GM12878 (cell line): ENCODE results near the gene RSPO3. TPM values are rescaled to one million over a fixed set of nuclear protein-coding genes. Genes with fewer than 3 reads are reported as not detected.

Source experiments
- ATAC-seq: fragments of 200-7000 bp; cut with Tn5 transposase; 3 replicates; pipeline ENCODE4 v1.9.1; 2020; ENCODE audit warnings: mild to moderate bottlenecking, moderate library complexity
- BruUV-seq: library from RNA; stranded (reverse); fragments of 400-500 nt; replicated peaks from 2 replicates; lab custom pipeline; 2021; lab: Mats Ljungman, UMichigan
- CTCF ChIA-PET: fragments of 300-600 bp; sonication (Branson Sonifier 250); formaldehyde crosslinking; extraction: SDS; loops from one replicate; lab custom pipeline; 2021; ENCODE audit warnings: inconsistent platforms; lab: Yijun Ruan, JAX
- POLR2A ChIA-PET: fragments of 350-600 bp; formaldehyde crosslinking; extraction: SDS; loops from one replicate; lab custom pipeline; 2021; ENCODE audit warnings: inconsistent platforms; lab: Charles Lee
- RAD21 ChIA-PET: fragments of 300-600 bp; sonication (Branson Sonifier 250); formaldehyde crosslinking; loops from one replicate; lab custom pipeline; 2023; ENCODE audit warnings: antibody characterized with exemption; ENCODE audit not compliant: unreplicated experiment; lab: Charles Lee
- SMC1A ChIA-PET: fragments of 300-600 bp; sonication (Branson Sonifier 250); formaldehyde crosslinking; loops from one replicate; lab custom pipeline; 2023; ENCODE audit not compliant: unreplicated experiment, uncharacterized antibody; lab: Charles Lee
- DNase-seq: peaks from one replicate; pipeline ENCODE4 v3.0.0-alpha.2; 2011; ENCODE audit warnings: low read depth, low spot score
- FAIRE-seq: peaks from 3 replicates; lab custom pipeline; 2011; peaks lifted over from hg19 to GRCh38; lab: Jason Lieb, UNC
- H2AFZ ChIP-seq: 2 replicates; pipeline ENCODE4 v1.6.0; 2011; ENCODE audit warnings: low read depth, low read length, control low read depth; ENCODE audit not compliant: control insufficient read depth
- H3K27ac ChIP-seq: 2 replicates; pipeline ENCODE4 v1.5.1; 2011; ENCODE audit warnings: control low read depth; ENCODE audit not compliant: control insufficient read depth, insufficient read depth
- H3K27me3 ChIP-seq, 2 experiments: replicated peaks in 1 of 2; 2 replicates each; pipeline versions ENCODE4 v1.6.0 to v1.6.1; 2011; ENCODE audit warnings: low read length in 1 of 2; ENCODE audit not compliant: control insufficient read depth in 2 of 2, insufficient read depth in 2 of 2
- H3K36me3 ChIP-seq, 2 experiments: 2 replicates each; pipeline ENCODE4 v1.5.1; 2011; ENCODE audit warnings: low read length in 1 of 2; ENCODE audit not compliant: control insufficient read depth in 2 of 2, insufficient read depth in 2 of 2
- H3K4me1 ChIP-seq: 2 replicates; pipeline ENCODE4 v1.6.1; 2011; ENCODE audit warnings: mild to moderate bottlenecking, low read length, moderate library complexity, mixed read lengths; ENCODE audit not compliant: control insufficient read depth, insufficient read depth
- H3K4me2 ChIP-seq: 2 replicates; pipeline ENCODE4 v1.6.0; 2011; ENCODE audit warnings: control low read depth; ENCODE audit not compliant: control insufficient read depth, insufficient read depth
- H3K4me3 ChIP-seq: fragments of 200-600 bp; sonication (generic); 2 replicates; pipeline ENCODE4 v1.5.1; 2016
- H3K79me2 ChIP-seq: 2 replicates; pipeline ENCODE4 v1.6.0; 2011; ENCODE audit warnings: low read length; ENCODE audit not compliant: control insufficient read depth, insufficient read depth
- H3K9ac ChIP-seq: 2 replicates; pipeline ENCODE4 v1.8.0; 2011; ENCODE audit warnings: low read length, control low read depth, mixed read lengths; ENCODE audit not compliant: control insufficient read depth, insufficient read depth
- H3K9me3 ChIP-seq: replicated peaks from 3 replicates; pipeline ENCODE4 v1.5.1; 2011; ENCODE audit warnings: mild to moderate bottlenecking, low read length; ENCODE audit not compliant: control insufficient read depth, insufficient read depth
- H4K20me1 ChIP-seq: 2 replicates; pipeline ENCODE4 v1.6.0; 2011; ENCODE audit not compliant: control insufficient read depth, insufficient read depth
- BRCA1 ChIP-seq: IDR thresholded peaks from 2 replicates; pipeline ENCODE4 v1.6.1; 2011; ENCODE audit warnings: low read depth, low read length, improper control_type of control experiment
- CEBPB ChIP-seq, 2 experiments: fragments of 150-350 bp in 1 of 2; IDR thresholded peaks; 2 replicates each; pipeline ENCODE4 v1.6.1; 2012 to 2014; ENCODE audit warnings: low read depth in 2 of 2, low read length in 2 of 2, borderline replicate concordance in 1 of 2, inconsistent platforms in 1 of 2
- EP300 ChIP-seq, 2 experiments: fragments of 150-350 bp in 1 of 2; IDR thresholded peaks; 2 replicates each; pipeline ENCODE4 v1.6.1; 2011 to 2012; ENCODE audit warnings: low read depth in 2 of 2, low read length in 2 of 2, borderline replicate concordance in 1 of 2, improper control_type of control experiment in 1 of 2, inconsistent platforms in 1 of 2; ENCODE audit not compliant: control insufficient read depth in 1 of 2
- EZH2 ChIP-seq: IDR thresholded peaks from 2 replicates; pipeline ENCODE4 v1.6.1; 2012; ENCODE audit warnings: low read depth, mild to moderate bottlenecking, control low read depth, inconsistent platforms, low read length, borderline replicate concordance; ENCODE audit not compliant: control insufficient read depth
- NFIC ChIP-seq: IDR thresholded peaks from 2 replicates; pipeline ENCODE4 v1.6.1; 2012; ENCODE audit warnings: low read depth, mild to moderate bottlenecking, inconsistent platforms, low read length, moderate library complexity
- NFYA ChIP-seq: IDR thresholded peaks from 2 replicates; pipeline ENCODE4 v1.6.1; 2011; ENCODE audit warnings: low read depth, mild to moderate bottlenecking, low read length, improper control_type of control experiment, borderline replicate concordance
- POLR2A ChIP-seq: IDR thresholded peaks from 2 replicates; pipeline ENCODE4 v1.6.1; 2011; ENCODE audit warnings: low read depth, mild to moderate bottlenecking, low read length
- RUNX3 ChIP-seq: IDR thresholded peaks from 2 replicates; pipeline ENCODE4 v1.6.1; 2012; ENCODE audit warnings: low read length, inconsistent platforms
- SMAD5 ChIP-seq: IDR thresholded peaks from 2 replicates; pipeline ENCODE4 v1.6.1; 2016; ENCODE audit warnings: antibody characterized with exemption, low read depth
- SP1 ChIP-seq: IDR thresholded peaks from one replicate; pipeline ENCODE4 v1.6.1; 2011; ENCODE audit warnings: low read depth, low read length
- SUZ12 ChIP-seq: fragments of 200-600 bp; sonication (generic); IDR thresholded peaks from one replicate; pipeline ENCODE4 v1.6.1; 2018; ENCODE audit warnings: antibody characterized with exemption, mild to moderate bottlenecking; ENCODE audit not compliant: unreplicated experiment
- TCF12 ChIP-seq: IDR thresholded peaks from 2 replicates; pipeline ENCODE4 v1.6.1; 2011; ENCODE audit warnings: low read depth, mild to moderate bottlenecking, low read length
- TCF7 ChIP-seq: IDR thresholded peaks from 2 replicates; pipeline ENCODE4 v1.6.1; 2014; ENCODE audit warnings: antibody characterized with exemption, borderline replicate concordance
- ZNF24 ChIP-seq: fragments of 450-650 bp; IDR thresholded peaks from 2 replicates; pipeline ENCODE4 v1.6.1; 2017; ENCODE audit warnings: antibody characterized with exemption, mild to moderate bottlenecking
- WGBS: methylation state at CpG from one replicate; pipeline ENCODE4 v1.1.6; 2016; ENCODE audit warnings: low lambda C conversion rate; ENCODE audit not compliant: insufficient replicate concordance, insufficient coverage; ENCODE audit errors: missing lambda C conversion rate; 5-methylcytosine and 5-hydroxymethylcytosine counted together
- in situ Hi-C: fragments of 300-500 bp; cut with MboI; formaldehyde crosslinking; loops from 9 replicates; pipeline ENCODE4 v1.14.3; 2018; ENCODE audit warnings: mixed read lengths
- intact Hi-C: fragments of 100-400 bp; cut with micrococcal nuclease; formaldehyde crosslinking; loops from one replicate; pipeline ENCODE4 v1.14.2; 2022; ENCODE audit not compliant: unreplicated experiment
- polyA plus RNA-seq, 11 experiments: library from polyadenylated mRNA; depleted of rRNA in 4 of 11; unstranded in 6 of 11; stranded (reverse) in 5 of 11; fragments of >200 nt; fragmentation: Nextera tagmentation in 4 of 11; fragmentation: Illumina TruSeq in 1 of 11; extraction: Ambion mirVana in 4 of 11; extraction: Trizol in 1 of 11; gene quantifications; 1 replicate in 1 of 11; 2 replicates in 10 of 11; pipeline versions ENCODE4 v1.2.1 to v1.2.3, GENCODE V29; 2011 to 2016; ENCODE audit warnings: inconsistent platforms in 2 of 11, missing spikeins in 2 of 11, low read depth in 1 of 11
- total RNA-seq, 4 experiments: library from RNA; depleted of rRNA in 3 of 4; stranded (reverse); fragments of >200 nt in 3 of 4; fragmentation: Illumina TruSeq in 1 of 4; extraction: Trizol in 1 of 4; gene quantifications; 2 replicates each; pipeline versions ENCODE4 v1.2.1 to v1.2.3, GENCODE V29; 2013 to 2021
- TF ChIP-seq, protein P1 (sequence below): IDR thresholded peaks from 2 replicates; pipeline ENCODE4 v1.6.1; 2012; ENCODE audit warnings: low read depth, low read length, improper control_type of control experiment
- TF ChIP-seq, protein P2 (sequence below): fragments of 450-650 bp; IDR thresholded peaks from 2 replicates; pipeline ENCODE4 v1.6.1; 2017; ENCODE audit warnings: mild to moderate bottlenecking, low read depth, inconsistent platforms; ENCODE audit not compliant: poor library complexity, severe bottlenecking
- TF ChIP-seq, protein P3 (sequence below), 3 experiments: IDR thresholded peaks in 2 of 3; conservative IDR thresholded peaks in 1 of 3; 2 replicates each; pipeline ENCODE4 v1.5.1; 2011; ENCODE audit warnings: low read depth in 3 of 3, low read length in 3 of 3, mild to moderate bottlenecking in 3 of 3, control low read depth in 2 of 3, moderate library complexity in 2 of 3, inconsistent platforms in 1 of 3, mixed read lengths in 1 of 3; ENCODE audit not compliant: control insufficient read depth in 2 of 3, insufficient read depth in 1 of 3; ENCODE audit errors: extremely low read depth in 1 of 3

RSPO3 gene
- total and polyA plus RNA-seq, 10 of the 15 experiments (the other 5 are each of a cell fraction or from before 2014, with no cell fraction given), result 0.16 TPM; not detected in 9

DNA sequence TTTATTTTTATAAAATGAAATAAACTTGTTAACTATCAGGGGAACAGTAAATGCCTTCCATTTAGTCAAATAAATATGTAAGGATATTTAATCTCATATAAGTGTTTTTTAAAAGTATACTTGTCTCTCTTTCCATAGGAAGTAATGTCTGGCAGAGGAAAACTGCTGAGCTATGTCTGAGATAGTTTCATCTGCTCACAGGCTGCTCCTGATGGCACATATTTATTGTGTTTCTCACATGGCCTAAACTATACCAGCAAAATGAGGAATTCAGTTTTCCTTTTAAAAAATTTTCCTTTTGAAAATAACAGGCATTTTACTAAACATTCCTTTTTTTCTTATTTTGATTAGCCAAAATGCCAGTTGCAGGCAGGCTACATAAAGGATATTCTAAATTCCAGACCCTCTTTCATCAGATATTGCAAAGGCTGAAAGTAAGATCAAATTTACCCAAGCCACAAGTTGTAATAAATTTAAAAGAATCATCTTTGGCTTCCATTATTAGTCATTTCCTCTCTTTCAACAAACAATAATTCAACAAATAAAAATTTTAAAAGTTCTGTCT lies 88.1 kb downstream of the RSPO3 start (continued):
- TF ChIP-seq NFYA, result no peak
- TF ChIP-seq EP300 (IDR thresholded peaks at IDR 0.05; ENCODE audit: borderline replicate concordance in 1 of 2, control insufficient read depth in 1 of 2, low read depth in 2 of 2, low read length in 2 of 2), result no peak
- TF ChIP-seq, protein P1, sequence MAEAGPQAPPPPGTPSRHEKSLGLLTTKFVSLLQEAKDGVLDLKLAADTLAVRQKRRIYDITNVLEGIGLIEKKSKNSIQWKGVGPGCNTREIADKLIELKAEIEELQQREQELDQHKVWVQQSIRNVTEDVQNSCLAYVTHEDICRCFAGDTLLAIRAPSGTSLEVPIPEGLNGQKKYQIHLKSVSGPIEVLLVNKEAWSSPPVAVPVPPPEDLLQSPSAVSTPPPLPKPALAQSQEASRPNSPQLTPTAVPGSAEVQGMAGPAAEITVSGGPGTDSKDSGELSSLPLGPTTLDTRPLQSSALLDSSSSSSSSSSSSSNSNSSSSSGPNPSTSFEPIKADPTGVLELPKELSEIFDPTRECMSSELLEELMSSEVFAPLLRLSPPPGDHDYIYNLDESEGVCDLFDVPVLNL, result no peak
- no peak for TF ChIP-seq ZNF24
- TF ChIP-seq, protein P2, sequence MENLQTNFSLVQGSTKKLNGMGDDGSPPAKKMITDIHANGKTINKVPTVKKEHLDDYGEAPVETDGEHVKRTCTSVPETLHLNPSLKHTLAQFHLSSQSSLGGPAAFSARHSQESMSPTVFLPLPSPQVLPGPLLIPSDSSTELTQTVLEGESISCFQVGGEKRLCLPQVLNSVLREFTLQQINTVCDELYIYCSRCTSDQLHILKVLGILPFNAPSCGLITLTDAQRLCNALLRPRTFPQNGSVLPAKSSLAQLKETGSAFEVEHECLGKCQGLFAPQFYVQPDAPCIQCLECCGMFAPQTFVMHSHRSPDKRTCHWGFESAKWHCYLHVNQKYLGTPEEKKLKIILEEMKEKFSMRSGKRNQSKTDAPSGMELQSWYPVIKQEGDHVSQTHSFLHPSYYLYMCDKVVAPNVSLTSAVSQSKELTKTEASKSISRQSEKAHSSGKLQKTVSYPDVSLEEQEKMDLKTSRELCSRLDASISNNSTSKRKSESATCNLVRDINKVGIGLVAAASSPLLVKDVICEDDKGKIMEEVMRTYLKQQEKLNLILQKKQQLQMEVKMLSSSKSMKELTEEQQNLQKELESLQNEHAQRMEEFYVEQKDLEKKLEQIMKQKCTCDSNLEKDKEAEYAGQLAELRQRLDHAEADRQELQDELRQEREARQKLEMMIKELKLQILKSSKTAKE, result no peak
- TF ChIP-seq SUZ12, result no peak
- TF ChIP-seq SMAD5, result no peak
- no peak for TF ChIP-seq TCF12

DNA sequence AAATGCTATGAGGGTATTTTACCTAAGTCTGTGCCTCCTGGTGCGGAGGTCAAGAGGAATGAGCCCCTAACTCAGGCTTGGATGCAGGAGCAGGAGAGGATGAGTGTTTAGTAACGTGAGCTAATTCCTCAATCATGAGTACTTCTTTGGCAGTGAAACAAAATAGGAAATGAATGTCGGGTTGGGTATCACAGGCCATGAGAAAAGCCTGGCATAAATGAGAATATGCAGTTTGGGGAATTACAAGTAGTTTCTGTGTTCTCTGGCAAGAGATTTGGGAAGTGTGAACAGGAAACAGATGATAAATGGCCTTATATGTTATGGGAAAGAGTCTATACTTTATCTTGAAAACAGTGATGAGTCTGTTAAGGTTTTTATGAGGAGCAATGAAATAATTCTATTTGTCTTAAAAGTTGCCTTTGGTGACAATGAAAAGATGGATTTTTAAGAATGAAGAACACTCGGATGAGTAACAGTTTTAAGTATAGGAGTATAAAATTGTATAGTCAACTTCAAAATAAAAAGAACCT lies 89.2 kb downstream of the RSPO3 start:
- H3K27me3 ChIP-seq, result no peaks in the 10 kb centered on the region
- H3K9me3 ChIP-seq, result no peaks in the 10 kb centered on the region
- RAD21 ChIA-PET, result no interaction called here
- H4K20me1 ChIP-seq, result no peaks in the 10 kb centered on the region
- no peak for FAIRE-seq
- no peak overlapping the region for H3K4me3 ChIP-seq
- in situ Hi-C loops, result no loop called here
- H3K27ac ChIP-seq, result no peak overlapping the region
- BruUV-seq, result no TSS peak
- H3K9ac ChIP-seq, result no peak overlapping the region
- no peak overlapping the region for H2AFZ ChIP-seq
- SMC1A ChIA-PET, result no interaction called here
- POLR2A ChIA-PET, result no interaction called here
- CTCF ChIA-PET, result no interaction called here
- intact Hi-C loops, result no loop called here
- 25% methylated on average over 4 of the region's 4 CpGs for WGBS
- no peaks in the 10 kb centered on the region for H3K79me2 ChIP-seq
- DNase-seq, result no peak
- H3K4me1 ChIP-seq, result no peaks in the 10 kb centered on the region
- ATAC-seq, result no peak
- H3K36me3 ChIP-seq, result no peaks in the 10 kb centered on the region
- H3K4me2 ChIP-seq, result no peak overlapping the region
- TF ChIP-seq TCF7, result no peak
- TF ChIP-seq, protein P3, sequence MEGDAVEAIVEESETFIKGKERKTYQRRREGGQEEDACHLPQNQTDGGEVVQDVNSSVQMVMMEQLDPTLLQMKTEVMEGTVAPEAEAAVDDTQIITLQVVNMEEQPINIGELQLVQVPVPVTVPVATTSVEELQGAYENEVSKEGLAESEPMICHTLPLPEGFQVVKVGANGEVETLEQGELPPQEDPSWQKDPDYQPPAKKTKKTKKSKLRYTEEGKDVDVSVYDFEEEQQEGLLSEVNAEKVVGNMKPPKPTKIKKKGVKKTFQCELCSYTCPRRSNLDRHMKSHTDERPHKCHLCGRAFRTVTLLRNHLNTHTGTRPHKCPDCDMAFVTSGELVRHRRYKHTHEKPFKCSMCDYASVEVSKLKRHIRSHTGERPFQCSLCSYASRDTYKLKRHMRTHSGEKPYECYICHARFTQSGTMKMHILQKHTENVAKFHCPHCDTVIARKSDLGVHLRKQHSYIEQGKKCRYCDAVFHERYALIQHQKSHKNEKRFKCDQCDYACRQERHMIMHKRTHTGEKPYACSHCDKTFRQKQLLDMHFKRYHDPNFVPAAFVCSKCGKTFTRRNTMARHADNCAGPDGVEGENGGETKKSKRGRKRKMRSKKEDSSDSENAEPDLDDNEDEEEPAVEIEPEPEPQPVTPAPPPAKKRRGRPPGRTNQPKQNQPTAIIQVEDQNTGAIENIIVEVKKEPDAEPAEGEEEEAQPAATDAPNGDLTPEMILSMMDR (IDR thresholded peaks at IDR 0.05 in 2 of 3, conservative IDR thresholded peaks at IDR 0.05 in 1 of 3; ENCODE audit: control insufficient read depth in 2 of 3, extremely low read depth in 1 of 3, insufficient read depth in 1 of 3, low read depth in 3 of 3, low read length in 3 of 3), result no peak
- no peak for TF ChIP-seq NFIC
- TF ChIP-seq EZH2, result no peak
- no peak for TF ChIP-seq BRCA1
- no peak for TF ChIP-seq POLR2A
- no peak for TF ChIP-seq SP1
- TF ChIP-seq RUNX3, result no peak
- TF ChIP-seq CEBPB (IDR thresholded peaks at IDR 0.05; ENCODE audit: borderline replicate concordance in 1 of 2, low read depth in 2 of 2, low read length in 2 of 2), result no peak
